Measurements from ENCODE around the gene CD34. TPM values are rescaled to one million over a fixed set of nuclear protein-coding genes. Genes with fewer than 3 reads are reported as not detected.

Gene CD34
- total RNA-seq, 1 experiment from 2014 or later = 0.35 TPM

DNA sequence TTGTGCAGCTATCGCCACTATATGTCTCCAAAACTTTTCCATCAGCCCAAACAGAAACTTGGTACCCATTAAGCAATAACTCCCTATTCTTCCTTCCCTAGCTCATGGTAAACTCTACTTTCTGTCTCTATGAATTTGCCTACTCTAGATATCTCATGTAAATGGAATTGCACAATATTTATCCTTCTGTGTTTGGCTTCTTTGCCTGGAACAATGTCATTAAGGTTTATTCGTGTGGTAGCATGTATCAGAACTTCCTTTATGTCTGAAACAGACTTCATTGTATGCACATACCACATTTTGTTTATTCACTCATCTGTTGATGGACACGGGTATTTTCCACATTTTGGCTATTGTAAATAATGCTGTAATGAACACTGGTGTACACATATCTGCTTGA, 40.7 kb upstream of the CD34 start:
- Histone ChIP-seq H3K79me1 (ENCODE audit: insufficient read depth, low read depth, low read length, poor library complexity, severe bottlenecking) (no peaks in the 10 kb centered on the region), H3K14ac (ENCODE audit: insufficient read depth, low read length) (no peak overlapping the region), H3K18ac (ENCODE audit: insufficient read length, low read depth, low read length) (no peak overlapping the region), H3K56ac (ENCODE audit: insufficient read length, low read depth, low read length) (no peak overlapping the region), H3K4me2 (ENCODE audit: insufficient read depth, insufficient read length, low read length) (no peak overlapping the region), H4K20me1 (ENCODE audit: control insufficient read depth, insufficient read depth, insufficient read length) (no peaks in the 10 kb centered on the region), H3K27ac (ENCODE audit: insufficient read length, low read depth, low read length) (no peak overlapping the region), H4K91ac (ENCODE audit: insufficient read length, low read depth, low read length) (no peak overlapping the region), H4K8ac (replicated peaks; ENCODE audit: insufficient read length, low read depth, low read length) (no peak overlapping the region), H3K4ac (ENCODE audit: low read depth, low read length) (no peak overlapping the region), H3K27me3 (ENCODE audit: insufficient read depth, low read length) (no peaks in the 10 kb centered on the region), H2BK5ac (ENCODE audit: insufficient read length, low read length) (no peak overlapping the region), H3K23ac (ENCODE audit: insufficient read length, low read depth, low read length) (no peak overlapping the region), H3T11ph (ENCODE audit: low read length) (no peak overlapping the region), H3K9me3 (ENCODE audit: control insufficient read depth, low read depth, low read length) (no peaks in the 10 kb centered on the region), H2AK5ac (ENCODE audit: insufficient read length, low read length) (no peak overlapping the region), H2BK20ac (ENCODE audit: low read depth, low read length, poor library complexity, severe bottlenecking) (no peak overlapping the region), H2BK120ac (ENCODE audit: low read depth, low read length, poor library complexity, severe bottlenecking) (no peak overlapping the region), H3K4me1 (ENCODE audit: insufficient read depth, low read length) (no peaks in the 10 kb centered on the region), H3K23me2 (ENCODE audit: insufficient read length, low read depth, low read length, poor library complexity, severe bottlenecking) (no peaks in the 10 kb centered on the region), H3K79me2 (ENCODE audit: insufficient read depth, low read length) (no peaks in the 10 kb centered on the region), H2BK12ac (ENCODE audit: insufficient read length, low read depth, low read length) (no peak overlapping the region), H2BK15ac (ENCODE audit: low read depth, low read length) (no peak overlapping the region), H2AFZ (ENCODE audit: low read length) (no peak overlapping the region), H4K5ac (ENCODE audit: insufficient read length, low read depth, low read length) (no peak overlapping the region), H3K9ac (ENCODE audit: extremely low read depth, insufficient read length, low read length) (no peak overlapping the region)
- no peak for DNase-seq
- Mint-ChIP-seq H3K27ac (no peak overlapping the region), H3K4me1 (peaks cover 0 to 7% of the 10 kb centered on the region in 2 experiments; a peak in 3 of 4 replicates), H3K36me3 (ENCODE audit: insufficient read depth in 1 of 3, low read depth in 3 of 3) (no peaks in the 10 kb centered on the region), H3K9me3 (no peaks in the 10 kb centered on the region), H3K4me3 (no peak overlapping the region), H3K27me3 (ENCODE audit: low read depth) (peaks cover 29% of the 10 kb centered on the region)
- TF ChIP-seq, protein P1, sequence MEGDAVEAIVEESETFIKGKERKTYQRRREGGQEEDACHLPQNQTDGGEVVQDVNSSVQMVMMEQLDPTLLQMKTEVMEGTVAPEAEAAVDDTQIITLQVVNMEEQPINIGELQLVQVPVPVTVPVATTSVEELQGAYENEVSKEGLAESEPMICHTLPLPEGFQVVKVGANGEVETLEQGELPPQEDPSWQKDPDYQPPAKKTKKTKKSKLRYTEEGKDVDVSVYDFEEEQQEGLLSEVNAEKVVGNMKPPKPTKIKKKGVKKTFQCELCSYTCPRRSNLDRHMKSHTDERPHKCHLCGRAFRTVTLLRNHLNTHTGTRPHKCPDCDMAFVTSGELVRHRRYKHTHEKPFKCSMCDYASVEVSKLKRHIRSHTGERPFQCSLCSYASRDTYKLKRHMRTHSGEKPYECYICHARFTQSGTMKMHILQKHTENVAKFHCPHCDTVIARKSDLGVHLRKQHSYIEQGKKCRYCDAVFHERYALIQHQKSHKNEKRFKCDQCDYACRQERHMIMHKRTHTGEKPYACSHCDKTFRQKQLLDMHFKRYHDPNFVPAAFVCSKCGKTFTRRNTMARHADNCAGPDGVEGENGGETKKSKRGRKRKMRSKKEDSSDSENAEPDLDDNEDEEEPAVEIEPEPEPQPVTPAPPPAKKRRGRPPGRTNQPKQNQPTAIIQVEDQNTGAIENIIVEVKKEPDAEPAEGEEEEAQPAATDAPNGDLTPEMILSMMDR (conservative IDR thresholded peaks at IDR 0.05) = no peak
- WGBS (ENCODE audit: extremely low coverage, insufficient read length, low lambda C conversion rate) = no CpG with 5 or more reads among the region's 3 CpGs

All from H9 (cell line).